Brain microvascular endothelial cell (primary cell): Measurements from ENCODE around the gene CBLB.

ENCODE experiments used
- DNase-seq: peaks from one replicate; pipeline ENCODE4 v3.0.0-alpha.2; 2020
- H3K27ac ChIP-seq: fragments of 250-450 bp; sonication (Bioruptor Pico); 2 replicates; pipeline ENCODE4 v1.5.1; 2020; ENCODE audit warnings: mild to moderate bottlenecking, moderate library complexity
- H3K27me3 ChIP-seq: fragments of 250-450 bp; sonication (Bioruptor Pico); replicated peaks from 2 replicates; pipeline ENCODE4 v1.5.1; 2020; ENCODE audit warnings: mild to moderate bottlenecking
- H3K36me3 ChIP-seq: fragments of 250-450 bp; sonication (Bioruptor Pico); replicated peaks from 2 replicates; pipeline ENCODE4 v1.5.1; 2020; ENCODE audit warnings: mild to moderate bottlenecking
- H3K4me3 ChIP-seq: 2 replicates; pipeline ENCODE4 v1.5.1; 2011; ENCODE audit warnings: low read depth, mild to moderate bottlenecking, control low read depth, low read length, moderate library complexity
- CTCF ChIP-seq: IDR thresholded peaks from 2 replicates; pipeline ENCODE4 v1.5.1; 2011; ENCODE audit warnings: low read depth, mild to moderate bottlenecking, moderate library complexity, low read length, control low read depth, inconsistent platforms; ENCODE audit errors: missing control alignments
- in situ Hi-C: cut with HindIII; loops from 2 replicates; pipeline ENCODE4 v1.10.0; 2017; ENCODE audit warnings: low sequenced_read_pairs, low pct_ligation_motif_present

The CBLB gene

GRCh38 chr3:105848821-105849220, 20.0 kb downstream of the CBLB start:
- no peak for DNase-seq
- in situ Hi-C loops, result no loop called here
- H3K4me3 ChIP-seq, result no peak overlapping the region
- no peaks in the 10 kb centered on the region for H3K27me3 ChIP-seq
- peaks cover 14% of the 10 kb centered on the region for H3K36me3 ChIP-seq
- no peak for TF ChIP-seq CTCF
- no peak overlapping the region for H3K27ac ChIP-seq

GRCh38 chr3:105847865-105848264, 20.9 kb downstream of the CBLB start:
- in situ Hi-C loops, result no loop called here
- peaks cover 9% of the 10 kb centered on the region for H3K36me3 ChIP-seq
- no peak overlapping the region for H3K27ac ChIP-seq
- TF ChIP-seq CTCF, result no peak
- H3K27me3 ChIP-seq, result no peaks in the 10 kb centered on the region
- DNase-seq, result no peak
- no peak overlapping the region for H3K4me3 ChIP-seq

- in situ Hi-C loops, result no loop called here
- no peak for DNase-seq
- H3K36me3 ChIP-seq, result peaks cover 7% of the 10 kb centered on the region
- no peak for TF ChIP-seq CTCF
- no peak overlapping the region for H3K27ac ChIP-seq
- no peak overlapping the region for H3K4me3 ChIP-seq
- no peaks in the 10 kb centered on the region for H3K27me3 ChIP-seq
Observed at GRCh38 chr3:105847452-105847851, 21.4 kb downstream of the CBLB start.

- Histone ChIP-seq H3K4me3 (no peak overlapping the region), H3K27ac (no peak overlapping the region), H3K36me3 (peaks cover 5% of the 10 kb centered on the region), H3K27me3 (no peaks in the 10 kb centered on the region)
- TF ChIP-seq CTCF, result no peak
- in situ Hi-C loops, result no loop called here
- DNase-seq, result no peak
Observed at GRCh38 chr3:105846809-105847208, 22.0 kb downstream of the CBLB start.

- in situ Hi-C loops, result no loop called here
- Histone ChIP-seq H3K27me3 (no peaks in the 10 kb centered on the region), H3K27ac (no peak overlapping the region), H3K36me3 (no peaks in the 10 kb centered on the region), H3K4me3 (no peak overlapping the region)
- TF ChIP-seq CTCF, result no peak
- no peak for DNase-seq
Observed at GRCh38 chr3:105845488-105845887, 23.3 kb downstream of the CBLB start.

GRCh38 chr3:105844704-105845103, 24.1 kb downstream of the CBLB start:
- H3K4me3 ChIP-seq, result no peak overlapping the region
- no peak for DNase-seq
- H3K27ac ChIP-seq, result no peak overlapping the region
- H3K27me3 ChIP-seq, result no peaks in the 10 kb centered on the region
- no peaks in the 10 kb centered on the region for H3K36me3 ChIP-seq
- TF ChIP-seq CTCF, result no peak
- in situ Hi-C loops, result no loop called here
